Ascending aorta (tissue), 2 donors: ENCODE results near the gene COA5. TPM values are rescaled to one million over a fixed set of nuclear protein-coding genes. Genes with fewer than 3 reads are reported as not detected.

ENCODE experiments used
- DNase-seq, 2 donors: peaks; one replicate each; pipeline ENCODE4 v3.0.0-alpha.2; 2019; ENCODE audit warnings: low spot score in 2 of 2
- H3K27ac ChIP-seq, 2 donors: fragments of 200-600 bp; sonication (generic); one replicate each; pipeline ENCODE4 v1.5.1; 2016 to 2017; ENCODE audit warnings: mild to moderate bottlenecking in 1 of 2
- H3K27me3 ChIP-seq: fragments of 200-600 bp; sonication (generic); one replicate; pipeline ENCODE4 v1.5.1; 2017
- H3K36me3 ChIP-seq, 2 donors: fragments of 200-600 bp; sonication (generic); one replicate each; pipeline ENCODE4 v1.5.1; 2016
- H3K4me1 ChIP-seq, 2 donors: fragments of 200-600 bp; sonication (generic); one replicate each; pipeline ENCODE4 v1.5.1; 2016 to 2017; ENCODE audit warnings: mild to moderate bottlenecking in 1 of 2
- H3K4me3 ChIP-seq, 2 donors: fragments of 200-600 bp; sonication (generic); one replicate each; pipeline ENCODE4 v1.5.1; 2016 to 2017; ENCODE audit warnings: mild to moderate bottlenecking in 1 of 2
- H3K9me3 ChIP-seq, 2 donors: fragments of 200-600 bp; sonication (generic); one replicate each; pipeline ENCODE4 v1.5.1; 2016
- intact Hi-C: fragments of 100-400 bp; cut with DNase I; formaldehyde crosslinking; loops from one replicate; pipeline ENCODE4 v1.15.1; 2023
- total RNA-seq: library from RNA; depleted of rRNA; stranded (reverse); fragments of >200 nt; gene quantifications from one replicate; pipeline ENCODE4 v1.1.0, GENCODE V29; 2016
- TF ChIP-seq, protein P1 (sequence below), 3 experiments: fragments of 200-600 bp in 2 of 3; fragments of 450-650 bp in 1 of 3; sonication (generic) in 2 of 3; IDR thresholded peaks; one replicate each; pipeline ENCODE4 v1.5.1; 2016 to 2019; ENCODE audit warnings: antibody characterized with exemption in 3 of 3, mild to moderate bottlenecking in 1 of 3, moderate library complexity in 1 of 3

The COA5 gene
- total RNA-seq, 1 donor from 2014 or later: 86.3 TPM

DNA sequence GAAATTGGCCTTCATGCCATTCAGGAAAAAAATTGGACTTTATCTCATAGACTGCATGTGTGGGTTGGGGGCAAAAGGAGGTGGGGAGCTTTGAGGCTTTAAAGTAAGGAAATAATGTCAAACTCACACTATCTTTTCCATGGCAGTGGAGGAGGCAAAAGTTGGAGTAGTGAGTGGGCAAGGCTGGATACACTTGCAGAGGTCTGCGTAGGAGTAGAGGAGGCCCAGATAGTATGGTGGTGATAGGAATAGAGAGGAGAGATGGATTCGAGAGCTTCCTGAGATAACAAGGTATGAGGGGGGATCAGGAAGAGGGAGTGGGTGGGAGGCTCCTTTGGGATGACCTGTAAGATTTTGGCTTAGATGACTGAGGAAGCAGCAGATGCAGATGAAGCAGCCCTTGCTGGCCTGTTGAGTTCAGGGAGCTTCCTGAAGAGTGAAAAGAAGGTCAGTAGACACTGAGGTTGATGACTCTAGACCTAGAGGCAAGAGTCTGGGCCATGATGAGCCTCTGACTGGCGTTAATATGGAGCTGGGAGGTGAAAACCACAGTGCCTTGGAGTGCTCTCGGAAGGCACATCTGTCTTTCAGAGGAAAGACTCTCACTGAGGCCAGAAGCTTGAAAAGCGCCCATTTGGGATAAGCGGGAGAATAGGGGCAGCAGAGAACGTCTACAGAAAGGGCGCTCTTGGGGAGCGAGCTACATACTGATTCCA lies 5.9 kb upstream of the COA5 start:
- no peak for DNase-seq
- peaks cover 34 to 75% of the 10 kb centered on the region in 2 donors for H3K36me3 ChIP-seq
- no peaks in the 10 kb centered on the region for H3K27me3 ChIP-seq
- no peak overlapping the region for H3K4me3 ChIP-seq
- intact Hi-C loops: no loop called here
- peaks cover 18 to 19% of the 10 kb centered on the region in 2 donors for H3K4me1 ChIP-seq
- H3K27ac ChIP-seq: no peak overlapping the region
- TF ChIP-seq, protein P1, sequence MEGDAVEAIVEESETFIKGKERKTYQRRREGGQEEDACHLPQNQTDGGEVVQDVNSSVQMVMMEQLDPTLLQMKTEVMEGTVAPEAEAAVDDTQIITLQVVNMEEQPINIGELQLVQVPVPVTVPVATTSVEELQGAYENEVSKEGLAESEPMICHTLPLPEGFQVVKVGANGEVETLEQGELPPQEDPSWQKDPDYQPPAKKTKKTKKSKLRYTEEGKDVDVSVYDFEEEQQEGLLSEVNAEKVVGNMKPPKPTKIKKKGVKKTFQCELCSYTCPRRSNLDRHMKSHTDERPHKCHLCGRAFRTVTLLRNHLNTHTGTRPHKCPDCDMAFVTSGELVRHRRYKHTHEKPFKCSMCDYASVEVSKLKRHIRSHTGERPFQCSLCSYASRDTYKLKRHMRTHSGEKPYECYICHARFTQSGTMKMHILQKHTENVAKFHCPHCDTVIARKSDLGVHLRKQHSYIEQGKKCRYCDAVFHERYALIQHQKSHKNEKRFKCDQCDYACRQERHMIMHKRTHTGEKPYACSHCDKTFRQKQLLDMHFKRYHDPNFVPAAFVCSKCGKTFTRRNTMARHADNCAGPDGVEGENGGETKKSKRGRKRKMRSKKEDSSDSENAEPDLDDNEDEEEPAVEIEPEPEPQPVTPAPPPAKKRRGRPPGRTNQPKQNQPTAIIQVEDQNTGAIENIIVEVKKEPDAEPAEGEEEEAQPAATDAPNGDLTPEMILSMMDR (IDR thresholded peaks at IDR 0.05): no peak
- H3K9me3 ChIP-seq: no peaks in the 10 kb centered on the region

DNA sequence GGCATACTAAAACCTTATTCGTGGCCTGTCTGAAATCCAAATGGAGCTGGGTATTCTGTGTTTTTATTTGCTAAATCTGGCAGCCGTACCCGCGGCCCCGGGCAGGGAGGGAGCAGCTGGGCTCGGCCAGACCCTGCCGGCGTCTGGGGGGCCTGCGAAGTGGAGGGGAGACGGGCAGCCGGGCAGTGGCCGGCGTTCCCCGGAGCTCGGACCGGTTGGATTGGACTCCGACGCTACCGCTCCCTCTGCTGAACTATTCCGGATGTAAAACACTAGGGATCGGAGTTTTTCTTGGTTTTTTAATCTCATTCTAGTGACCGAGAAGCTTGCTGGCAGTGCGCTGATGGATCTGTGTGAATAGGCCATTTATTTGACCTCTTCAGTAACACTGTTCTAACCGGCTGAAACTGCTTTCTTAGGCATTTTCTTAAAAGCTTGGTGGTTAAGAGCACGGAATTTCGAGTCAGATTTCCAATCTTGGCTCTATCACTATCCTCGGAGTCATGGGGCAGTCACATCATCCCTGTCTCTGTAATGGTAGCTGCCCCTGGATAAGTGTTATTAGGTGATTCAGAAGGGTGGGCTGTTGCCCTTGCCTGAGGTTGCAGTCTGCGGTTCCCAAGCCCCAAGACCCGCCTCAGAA lies 771 bp upstream of the COA5 start:
- no peak for DNase-seq
- Histone ChIP-seq H3K27me3 (no peaks in the 10 kb centered on the region), H3K4me1 (peaks cover 25 to 34% of the 10 kb centered on the region in 2 donors), H3K4me3 (peak overlapping the region; percentile 77 to 98), H3K9me3 (no peaks in the 10 kb centered on the region), H3K36me3 (peaks cover 18 to 32% of the 10 kb centered on the region in 2 donors), H3K27ac (peak overlapping the region; percentile 96)
- TF ChIP-seq, protein P1 (IDR thresholded peaks at IDR 0.05): no peak
- intact Hi-C loops: loop anchor here (1.0 to 10.0 kb wide), 4 partner anchors 47 to 728 kb away; partner anchors contain the start of genes EIF5B, INPP4A, LIPT1 and TSGA10

DNA sequence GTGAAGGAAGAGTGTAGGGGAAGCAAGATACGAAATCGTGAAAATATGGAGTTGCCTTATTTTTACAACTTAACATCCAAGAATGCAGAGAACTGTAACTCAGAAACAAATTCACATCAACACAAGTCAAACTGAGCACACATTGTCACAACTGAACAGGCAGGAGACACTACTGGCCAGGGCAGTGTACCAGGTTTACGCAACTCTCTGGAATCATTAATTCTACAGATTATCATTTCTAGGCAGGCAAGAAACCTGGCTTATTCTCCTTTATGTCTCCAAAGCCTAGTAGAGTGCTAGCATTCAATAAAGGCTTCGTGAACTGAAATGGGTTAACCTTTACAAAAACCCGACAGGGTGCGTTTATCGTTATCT lies 584 bp downstream of the COA5 start:
- H3K4me1 ChIP-seq: peaks cover 25 to 34% of the 10 kb centered on the region in 2 donors
- no peaks in the 10 kb centered on the region for H3K9me3 ChIP-seq
- TF ChIP-seq, protein P1 (IDR thresholded peaks at IDR 0.05): no peak
- H3K27ac ChIP-seq: peak overlapping the region; percentile 96
- DNase-seq: no peak
- peaks cover 12 to 23% of the 10 kb centered on the region in 2 donors for H3K36me3 ChIP-seq
- H3K27me3 ChIP-seq: no peaks in the 10 kb centered on the region
- intact Hi-C loops: loop anchor here (1.0 to 10.0 kb wide), 4 partner anchors 45 to 730 kb away; partner anchors contain the start of genes EIF5B, INPP4A, LIPT1 and TSGA10
- peak overlapping the region; percentile 77 to 98 for H3K4me3 ChIP-seq

DNA sequence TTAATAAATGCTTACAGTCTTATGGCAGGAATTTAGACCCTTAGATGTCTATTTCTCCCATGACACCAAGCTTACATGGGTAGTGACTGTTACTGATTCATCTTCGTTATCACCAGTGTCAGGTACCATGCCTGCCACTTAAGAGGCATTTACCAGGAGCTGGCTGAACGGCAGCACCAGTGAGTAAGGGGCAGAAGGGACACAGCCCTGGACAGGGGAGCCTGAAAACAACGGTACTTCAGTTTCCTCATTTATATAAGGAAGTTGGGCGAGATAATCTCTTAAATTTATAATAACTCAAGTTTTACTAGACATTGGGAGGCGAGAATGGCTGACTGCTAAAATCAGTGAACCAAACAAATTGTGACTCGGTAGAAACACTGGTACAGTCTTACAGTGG lies 1.2 kb downstream of the COA5 start:
- intact Hi-C loops: loop anchor here (5.0 to 10.0 kb wide), 2 partner anchors 548 to 730 kb away; partner anchors contain the start of genes EIF5B, LIPT1, TSGA10 and TXNDC9
- Histone ChIP-seq H3K9me3 (no peaks in the 10 kb centered on the region), H3K27ac (peak overlapping the region in 1 of 2 donors; percentile 96), H3K4me3 (peak overlapping the region; percentile 77 to 98), H3K4me1 (peaks cover 25 to 34% of the 10 kb centered on the region in 2 donors), H3K27me3 (no peaks in the 10 kb centered on the region), H3K36me3 (peaks cover 5 to 23% of the 10 kb centered on the region in 2 donors)
- DNase-seq: no peak
- TF ChIP-seq, protein P1 (IDR thresholded peaks at IDR 0.05): no peak

DNA sequence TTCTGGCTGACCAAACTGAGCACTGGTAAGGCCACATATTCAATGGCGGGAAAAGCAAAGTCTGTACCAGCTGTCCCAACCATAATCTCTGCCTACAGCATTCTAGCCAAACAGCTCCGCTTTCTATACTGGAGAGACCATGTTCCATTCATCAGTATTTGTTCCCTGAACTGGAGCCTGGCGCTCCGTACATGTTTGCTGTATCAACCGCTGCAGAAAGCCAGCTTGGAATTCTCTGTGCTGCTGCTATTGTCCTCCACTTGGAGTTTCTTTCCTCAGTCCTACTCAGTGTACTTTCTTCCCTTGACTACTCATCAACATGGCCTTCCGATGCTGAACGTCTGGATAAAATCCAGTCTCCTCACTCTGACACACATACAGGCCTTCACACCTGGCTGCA lies 1.9 kb downstream of the COA5 start:
- Histone ChIP-seq H3K9me3 (no peaks in the 10 kb centered on the region), H3K27me3 (no peaks in the 10 kb centered on the region), H3K36me3 (peaks cover 7 to 23% of the 10 kb centered on the region in 2 donors), H3K4me1 (peaks cover 25 to 33% of the 10 kb centered on the region in 2 donors), H3K4me3 (peak overlapping the region in 1 of 2 donors; percentile 77), H3K27ac (no peak overlapping the region)
- no peak for DNase-seq
- intact Hi-C loops: loop anchor here (5.0 to 10.0 kb wide), 2 partner anchors 548 to 731 kb away; partner anchors contain the start of genes EIF5B, LIPT1, TSGA10 and TXNDC9
- TF ChIP-seq, protein P1 (IDR thresholded peaks at IDR 0.05): no peak
